HG03159 (cell line): ENCODE results near the gene RTN4RL2.
"Not testable (repeated sequence)": the region's sequence is repeated elsewhere in the genome, so short reads cannot be mapped to it uniquely, and the experiment has no call there.

Experiments used
- ATAC-seq: cut with Tn5 transposase; IDR thresholded peaks from one replicate; pipeline ENCODE4 v1.9.1; 2021; ENCODE audit warnings: mild to moderate bottlenecking, moderate library complexity; ENCODE audit not compliant: unreplicated experiment

RTN4RL2 gene

GRCh38 chr11:57432149-57432561, 28.2 kb upstream of the RTN4RL2 start:
- no peak for ATAC-seq

- no peak for ATAC-seq
Measured at GRCh38 chr11:57432714-57433163, 27.6 kb upstream of the RTN4RL2 start.

- ATAC-seq, result no peak
Measured at GRCh38 chr11:57434640-57435546, 25.4 kb upstream of the RTN4RL2 start.

GRCh38 chr11:57436031-57436430, 24.3 kb upstream of the RTN4RL2 start:
- ATAC-seq, result no peak

GRCh38 chr11:57438345-57439285, 21.7 kb upstream of the RTN4RL2 start:
- ATAC-seq, result no peak

GRCh38 chr11:57439786-57440185, 20.5 kb upstream of the RTN4RL2 start:
- ATAC-seq, result no peak

GRCh38 chr11:57440744-57441414, 19.4 kb upstream of the RTN4RL2 start:
- ATAC-seq, result no peak

- no peak for ATAC-seq
Measured at GRCh38 chr11:57444362-57445121, 15.8 kb upstream of the RTN4RL2 start.

- not testable (repeated sequence) for ATAC-seq
Measured at GRCh38 chr11:57445122-57445394, 15.3 kb upstream of the RTN4RL2 start.

GRCh38 chr11:57446055-57446454, 14.3 kb upstream of the RTN4RL2 start:
- ATAC-seq, result no peak

GRCh38 chr11:57453543-57454177, 6.7 kb upstream of the RTN4RL2 start:
- ATAC-seq, result no peak

GRCh38 chr11:57456960-57457642, 3.2 kb upstream of the RTN4RL2 start:
- ATAC-seq, result peak; percentile 61

GRCh38 chr11:57457643-57458023, 2.7 kb upstream of the RTN4RL2 start:
- peak; percentile 28 for ATAC-seq

GRCh38 chr11:57458060-57458409, 2.3 kb upstream of the RTN4RL2 start:
- no peak for ATAC-seq

GRCh38 chr11:57458410-57459163, 1.7 kb upstream of the RTN4RL2 start:
- no peak for ATAC-seq

GRCh38 chr11:57459164-57460021, 935 bp upstream of the RTN4RL2 start:
- no peak for ATAC-seq

- no peak for ATAC-seq
Measured at GRCh38 chr11:57460758-57461749, 726 bp downstream of the RTN4RL2 start.
